ENCODE results near the gene TIA1. TPM values are rescaled to one million over a fixed set of nuclear protein-coding genes. Genes with fewer than 3 reads are reported as not detected.
"Not testable (repeated sequence)": the region's sequence is repeated elsewhere in the genome, so short reads cannot be mapped to it uniquely, and the experiment has no call there.

Gene TIA1
- total RNA-seq, 2 donors from 2014 or later = 27.2 to 28.9 TPM

DNA sequence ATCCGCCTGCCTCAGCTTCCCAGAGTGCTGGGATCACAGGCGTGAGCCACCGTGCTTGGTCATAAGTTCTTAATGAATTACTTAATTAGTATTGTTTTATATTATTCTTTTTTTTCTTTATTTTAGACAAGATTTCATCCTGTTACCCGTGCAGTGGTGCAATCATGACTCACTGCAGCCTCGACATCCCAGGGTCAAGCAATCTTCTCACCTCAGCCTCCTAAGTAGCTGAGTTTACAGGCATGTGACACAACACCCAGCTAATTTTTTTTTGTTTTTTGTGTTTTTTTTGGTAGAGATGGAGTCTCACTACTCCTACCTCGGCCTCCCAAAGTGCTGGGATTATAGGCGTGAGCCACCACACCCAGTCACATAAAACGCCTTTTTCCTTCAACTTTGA lies 74.9 kb downstream of the TIA1 start:
- Histone ChIP-seq H3K9me3 (no peaks in the 10 kb centered on the region), H3K4me1 (no peaks in the 10 kb centered on the region), H3K4me3 (no peak overlapping the region), H3K27me3 (no peaks in the 10 kb centered on the region), H3K27ac (no peak overlapping the region), H3K36me3 (peaks cover 52% of the 10 kb centered on the region)
- DNase-seq (ENCODE audit: low spot score) = no peak
- TF ChIP-seq, protein P1, sequence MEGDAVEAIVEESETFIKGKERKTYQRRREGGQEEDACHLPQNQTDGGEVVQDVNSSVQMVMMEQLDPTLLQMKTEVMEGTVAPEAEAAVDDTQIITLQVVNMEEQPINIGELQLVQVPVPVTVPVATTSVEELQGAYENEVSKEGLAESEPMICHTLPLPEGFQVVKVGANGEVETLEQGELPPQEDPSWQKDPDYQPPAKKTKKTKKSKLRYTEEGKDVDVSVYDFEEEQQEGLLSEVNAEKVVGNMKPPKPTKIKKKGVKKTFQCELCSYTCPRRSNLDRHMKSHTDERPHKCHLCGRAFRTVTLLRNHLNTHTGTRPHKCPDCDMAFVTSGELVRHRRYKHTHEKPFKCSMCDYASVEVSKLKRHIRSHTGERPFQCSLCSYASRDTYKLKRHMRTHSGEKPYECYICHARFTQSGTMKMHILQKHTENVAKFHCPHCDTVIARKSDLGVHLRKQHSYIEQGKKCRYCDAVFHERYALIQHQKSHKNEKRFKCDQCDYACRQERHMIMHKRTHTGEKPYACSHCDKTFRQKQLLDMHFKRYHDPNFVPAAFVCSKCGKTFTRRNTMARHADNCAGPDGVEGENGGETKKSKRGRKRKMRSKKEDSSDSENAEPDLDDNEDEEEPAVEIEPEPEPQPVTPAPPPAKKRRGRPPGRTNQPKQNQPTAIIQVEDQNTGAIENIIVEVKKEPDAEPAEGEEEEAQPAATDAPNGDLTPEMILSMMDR (IDR thresholded peaks at IDR 0.05) = no peak

DNA sequence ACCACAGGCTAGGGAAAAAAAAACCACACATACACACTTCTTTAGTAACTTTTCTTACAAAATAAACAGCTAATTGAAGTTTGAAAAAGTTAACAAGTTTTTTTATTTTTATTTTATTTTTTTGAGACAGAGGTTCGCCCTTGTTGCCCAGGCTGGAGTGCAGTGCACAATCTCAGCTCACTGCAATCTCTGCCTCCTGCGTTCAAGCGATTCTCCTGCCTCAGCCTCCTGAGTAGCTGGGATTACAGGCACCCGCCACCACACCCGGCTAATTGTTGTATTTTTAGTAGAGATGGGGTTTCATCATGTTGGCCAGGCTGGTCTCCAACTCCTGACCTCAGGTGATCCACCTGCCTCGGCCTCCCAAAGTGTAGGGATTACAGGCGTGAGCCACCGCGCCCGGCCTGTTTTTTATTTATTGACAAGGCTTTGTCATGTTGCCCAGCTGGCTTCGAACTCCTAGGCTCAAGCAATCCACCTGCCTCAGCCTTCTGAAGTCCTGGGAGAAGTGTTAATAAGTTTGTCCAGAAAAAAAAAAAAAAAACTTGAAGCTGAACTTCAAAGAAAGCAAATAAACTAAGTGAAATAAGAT lies 78.7 kb downstream of the TIA1 start:
- H3K4me3 ChIP-seq; H3K27ac ChIP-seq; H3K4me1 ChIP-seq; H3K9me3 ChIP-seq; DNase-seq (ENCODE audit: low spot score); H3K27me3 ChIP-seq: not testable (repeated sequence)
- peaks cover 51% of the 10 kb centered on the region for H3K36me3 ChIP-seq

DNA sequence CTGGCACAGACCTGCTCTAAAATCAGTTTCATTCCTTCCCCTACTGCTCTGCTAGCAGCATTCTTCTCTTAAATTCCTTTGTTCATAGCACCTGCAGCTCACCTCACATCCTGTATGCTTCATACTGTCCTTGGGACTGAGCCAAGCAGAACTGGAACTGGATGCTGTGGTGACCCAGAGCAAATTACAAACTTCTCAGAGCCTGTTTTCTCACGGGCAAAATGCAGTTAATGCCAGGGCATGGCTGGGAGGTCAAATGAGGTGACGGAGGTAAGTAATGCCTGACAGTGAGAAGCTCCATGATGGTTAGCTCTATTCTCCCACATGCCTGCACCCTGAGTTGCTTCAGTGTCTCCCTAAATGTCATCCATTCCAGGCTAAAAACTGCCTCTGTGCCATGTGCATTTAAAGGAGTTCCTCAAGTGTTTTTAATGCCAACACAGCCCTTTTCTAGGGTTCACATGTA lies 87.3 kb downstream of the TIA1 start:
- H3K36me3 ChIP-seq = peaks cover 55% of the 10 kb centered on the region
- no peak overlapping the region for H3K4me3 ChIP-seq
- H3K27ac ChIP-seq = no peak overlapping the region
- TF ChIP-seq, protein P1 (IDR thresholded peaks at IDR 0.05) = no peak
- H3K27me3 ChIP-seq = no peaks in the 10 kb centered on the region
- no peaks in the 10 kb centered on the region for H3K4me1 ChIP-seq
- H3K9me3 ChIP-seq = no peaks in the 10 kb centered on the region
- no peak for DNase-seq (ENCODE audit: low spot score)

DNA sequence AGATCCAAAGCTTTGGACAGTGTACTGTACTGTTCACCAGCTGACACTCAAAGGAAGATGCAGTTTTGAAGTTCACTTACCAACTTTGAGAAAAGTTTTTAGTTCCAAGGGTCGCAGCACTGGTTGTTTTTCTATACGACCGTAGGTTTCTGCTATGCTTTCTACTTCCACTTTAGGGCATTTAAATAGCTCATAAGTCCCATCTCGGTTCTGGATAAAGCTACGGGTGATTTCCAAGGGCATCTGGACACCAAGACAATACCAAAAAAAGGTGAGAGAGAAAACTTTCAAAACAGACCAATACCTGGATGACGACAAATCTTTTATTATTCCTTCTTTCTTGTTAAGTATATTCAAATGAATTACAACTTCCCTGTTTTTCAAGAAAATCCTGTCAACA lies 87.9 kb downstream of the TIA1 start:
- no peaks in the 10 kb centered on the region for H3K27me3 ChIP-seq
- H3K4me3 ChIP-seq = no peak overlapping the region
- no peaks in the 10 kb centered on the region for H3K4me1 ChIP-seq
- no peaks in the 10 kb centered on the region for H3K9me3 ChIP-seq
- peaks cover 51% of the 10 kb centered on the region for H3K36me3 ChIP-seq
- no peak overlapping the region for H3K27ac ChIP-seq
- TF ChIP-seq, protein P1 (IDR thresholded peaks at IDR 0.05) = no peak
- no peak for DNase-seq (ENCODE audit: low spot score)

MicroRNAs within 50 kb of the gene (microRNA counts, 767-probe panel; counts per million panel counts)
- microRNA hsa-miR-1285-3p = 0 to 31.0 counts per million in 2 donors

Small RNA genes within 50 kb of the gene (microRNA-seq; reads per million reads assigned to microRNA genes)
- 0 reads per million in 2 donors for gene MIR1285-2 (ENCODE audit: borderline number of aligned reads in 2 of 2, borderline replicate concordance in 1 of 2)

Other genes with a start within 250 kb of the TIA1 start
- 100 to 1,000 TPM; 121 to 147 TPM for gene PCBP1, start 161.2 kb downstream of the TIA1 start, total RNA-seq
- 1 to 10 TPM; 9.6 to 9.9 TPM for gene C2orf42, start 57.6 kb downstream of the TIA1 start, total RNA-seq
- gene PCYOX1, start 9.5 kb upstream of the TIA1 start, total RNA-seq = 10 to 100 TPM; 32.7 to 63.3 TPM
- 10 to 100 TPM; 72.9 to 97.6 TPM for gene SNRPG, start 45.1 kb upstream of the TIA1 start, total RNA-seq
- 10 to 100 TPM; 20.3 to 21.2 TPM for gene FAM136A, start 53.4 kb upstream of the TIA1 start, total RNA-seq